Measurements from ENCODE around the gene CMTM2. TPM values are rescaled to one million over a fixed set of nuclear protein-coding genes. Genes with fewer than 3 reads are reported as not detected.

CMTM2 gene
- not detected in 2 replicates for total RNA-seq (2014; rRNA removed; shearing (Covaris generic); ENCODE audit: low replicate concordance)

- DNase-seq (ENCODE audit: low read depth): no peak
- in situ Hi-C loops (cut with HindIII; ENCODE audit: low pct_unique_long_range_greater_than_20kb, low sequenced_read_pairs): no loop called here
These were observed at the start of gene CMTM2 for GRCh38 chr16:66578651-66579531. Gene CMTM2, plus strand, starts transcription at chr16:66579463. Its CDS starts 145 bp downstream, at chr16:66579608.

GRCh38 chr16:66529475-66529874, 49.8 kb upstream of the CMTM2 start:
- no peak for DNase-seq (ENCODE audit: low read depth)

GRCh38 chr16:66534376-66534799, 44.9 kb upstream of the CMTM2 start:
- in situ Hi-C loops (cut with HindIII; ENCODE audit: low pct_unique_long_range_greater_than_20kb, low sequenced_read_pairs): no loop called here
- no peak for DNase-seq (ENCODE audit: low read depth)

More at GRCh38 chr16:66529475-66529874, 49.8 kb upstream of the CMTM2 start:
- in situ Hi-C loops (cut with HindIII; ENCODE audit: low pct_unique_long_range_greater_than_20kb, low sequenced_read_pairs): no loop called here

GRCh38 chr16:66536525-66536924, 42.7 kb upstream of the CMTM2 start:
- in situ Hi-C loops (cut with HindIII; ENCODE audit: low pct_unique_long_range_greater_than_20kb, low sequenced_read_pairs): no loop called here
- DNase-seq (ENCODE audit: low read depth): no peak

GRCh38 chr16:66537236-66537635, 42.0 kb upstream of the CMTM2 start:
- in situ Hi-C loops (cut with HindIII; ENCODE audit: low pct_unique_long_range_greater_than_20kb, low sequenced_read_pairs): no loop called here
- DNase-seq (ENCODE audit: low read depth): no peak

GRCh38 chr16:66538910-66539309, 40.4 kb upstream of the CMTM2 start:
- in situ Hi-C loops (cut with HindIII; ENCODE audit: low pct_unique_long_range_greater_than_20kb, low sequenced_read_pairs): no loop called here
- no peak for DNase-seq (ENCODE audit: low read depth)

GRCh38 chr16:66539623-66540469, 39.4 kb upstream of the CMTM2 start:
- in situ Hi-C loops (cut with HindIII; ENCODE audit: low pct_unique_long_range_greater_than_20kb, low sequenced_read_pairs): no loop called here
- peak; percentile 61 for DNase-seq (ENCODE audit: low read depth)

- no peak for DNase-seq (ENCODE audit: low read depth)
- in situ Hi-C loops (cut with HindIII; ENCODE audit: low pct_unique_long_range_greater_than_20kb, low sequenced_read_pairs): no loop called here
These were observed 37.6 kb upstream of the CMTM2 start for GRCh38 chr16:66541388-66542355.

- in situ Hi-C loops (cut with HindIII; ENCODE audit: low pct_unique_long_range_greater_than_20kb, low sequenced_read_pairs): no loop called here
- no peak for DNase-seq (ENCODE audit: low read depth)
These were observed 36.9 kb upstream of the CMTM2 start for GRCh38 chr16:66542396-66542795.

GRCh38 chr16:66543541-66543940, 35.7 kb upstream of the CMTM2 start:
- in situ Hi-C loops (cut with HindIII; ENCODE audit: low pct_unique_long_range_greater_than_20kb, low sequenced_read_pairs): no loop called here
- no peak for DNase-seq (ENCODE audit: low read depth)

- DNase-seq (ENCODE audit: low read depth): no peak
- in situ Hi-C loops (cut with HindIII; ENCODE audit: low pct_unique_long_range_greater_than_20kb, low sequenced_read_pairs): no loop called here
These were observed 35.1 kb upstream of the CMTM2 start for GRCh38 chr16:66544016-66544757.

- DNase-seq (ENCODE audit: low read depth): no peak
- in situ Hi-C loops (cut with HindIII; ENCODE audit: low pct_unique_long_range_greater_than_20kb, low sequenced_read_pairs): no loop called here
These were observed 31.9 kb upstream of the CMTM2 start for GRCh38 chr16:66547101-66547989.

- in situ Hi-C loops (cut with HindIII; ENCODE audit: low pct_unique_long_range_greater_than_20kb, low sequenced_read_pairs): no loop called here
- DNase-seq (ENCODE audit: low read depth): no peak
These were observed 31.2 kb upstream of the CMTM2 start for GRCh38 chr16:66548068-66548467.

GRCh38 chr16:66548868-66549267, 30.4 kb upstream of the CMTM2 start:
- no peak for DNase-seq (ENCODE audit: low read depth)
- in situ Hi-C loops (cut with HindIII; ENCODE audit: low pct_unique_long_range_greater_than_20kb, low sequenced_read_pairs): no loop called here

- peak; percentile 66 for DNase-seq (ENCODE audit: low read depth)
- in situ Hi-C loops (cut with HindIII; ENCODE audit: low pct_unique_long_range_greater_than_20kb, low sequenced_read_pairs): no loop called here
These were observed 29.8 kb upstream of the CMTM2 start, which contains the start of gene TK2 for GRCh38 chr16:66549284-66550131. Gene TK2, minus strand, starts transcription at chr16:66550122. Its CDS starts 61 bp downstream, at chr16:66550061.
